Neutrophil (primary cell): ENCODE measurements around the gene MPHOSPH9.

Source experiments
- H3K27ac ChIP-seq: fragments of 200-600 bp; sonication (generic); 2 replicates; pipeline ENCODE4 v1.5.1; 2016; ENCODE audit warnings: mild to moderate bottlenecking, moderate library complexity
- H3K27me3 ChIP-seq: fragments of 200-600 bp; sonication (generic); 2 replicates; pipeline ENCODE4 v1.6.0; 2016; ENCODE audit warnings: mild to moderate bottlenecking
- H3K36me3 ChIP-seq: fragments of 200-600 bp; sonication (generic); 2 replicates; pipeline ENCODE4 v1.5.1; 2017
- H3K4me1 ChIP-seq, 2 experiments: fragments of 200-600 bp in 1 of 2; sonication (generic) in 1 of 2; 1 replicate in 1 of 2; 2 replicates in 1 of 2; pipeline versions ENCODE4 v1.5.1 to v1.6.1; 2013 to 2016; ENCODE audit warnings: low read depth in 1 of 2, low read length in 1 of 2, mild to moderate bottlenecking in 1 of 2, moderate library complexity in 1 of 2; ENCODE audit not compliant: control insufficient read depth in 1 of 2, insufficient read depth in 1 of 2
- H3K4me3 ChIP-seq, 2 experiments: fragments of 200-600 bp in 1 of 2; sonication (generic) in 1 of 2; 1 replicate in 1 of 2; 2 replicates in 1 of 2; pipeline ENCODE4 v1.5.1; 2013 to 2016; ENCODE audit warnings: low read depth in 1 of 2, low read length in 1 of 2, mild to moderate bottlenecking in 1 of 2, moderate library complexity in 1 of 2
- H3K9me3 ChIP-seq: fragments of 200-600 bp; sonication (generic); 2 replicates; pipeline ENCODE4 v1.5.1; 2016
- CTCF ChIP-seq: fragments of 200-600 bp; sonication (generic); IDR thresholded peaks from 2 replicates; pipeline ENCODE4 v1.5.1; 2016; ENCODE audit warnings: antibody characterized with exemption

MPHOSPH9 gene

GRCh38 chr12:123273166-123273565 is 40.2 kb upstream of the MPHOSPH9 start:
- peaks cover 26 to 28% of the 10 kb centered on the region in 2 experiments for H3K4me1 ChIP-seq
- no peak overlapping the region for H3K27ac ChIP-seq
- no peak for TF ChIP-seq CTCF

GRCh38 chr12:123271001-123271668 is 38.2 kb upstream of the MPHOSPH9 start:
- peak overlapping the region; percentile 61 to 64 for H3K4me3 ChIP-seq
- H3K36me3 ChIP-seq, result peaks cover 4% of the 10 kb centered on the region
- peaks cover 11% of the 10 kb centered on the region for H3K27me3 ChIP-seq
- H3K27ac ChIP-seq, result peak overlapping the region; percentile 41
- no peaks in the 10 kb centered on the region for H3K9me3 ChIP-seq
- peaks cover 32 to 33% of the 10 kb centered on the region in 2 experiments for H3K4me1 ChIP-seq
- peak; percentile 76 for TF ChIP-seq CTCF

More at GRCh38 chr12:123273166-123273565, 40.2 kb upstream of the MPHOSPH9 start:
- H3K9me3 ChIP-seq, result no peaks in the 10 kb centered on the region
- peaks cover 11% of the 10 kb centered on the region for H3K27me3 ChIP-seq
- no peak overlapping the region for H3K4me3 ChIP-seq
- no peaks in the 10 kb centered on the region for H3K36me3 ChIP-seq

- TF ChIP-seq CTCF, result no peak
- Histone ChIP-seq H3K36me3 (peaks cover 6% of the 10 kb centered on the region), H3K4me1 (peaks cover 32 to 33% of the 10 kb centered on the region in 2 experiments), H3K9me3 (no peaks in the 10 kb centered on the region), H3K27ac (no peak overlapping the region), H3K4me3 (peak overlapping the region; percentile 61 to 64), H3K27me3 (peaks cover 11% of the 10 kb centered on the region)
Observed at GRCh38 chr12:123270214-123271000, 37.5 kb upstream of the MPHOSPH9 start.

GRCh38 chr12:123269896-123270213 is 36.9 kb upstream of the MPHOSPH9 start:
- Histone ChIP-seq H3K27ac (no peak overlapping the region), H3K36me3 (peaks cover 6% of the 10 kb centered on the region), H3K27me3 (peaks cover 11% of the 10 kb centered on the region), H3K4me3 (peak overlapping the region; percentile 61 to 64), H3K4me1 (peaks cover 32 to 33% of the 10 kb centered on the region in 2 experiments), H3K9me3 (no peaks in the 10 kb centered on the region)
- TF ChIP-seq CTCF, result no peak

- H3K27me3 ChIP-seq, result peaks cover 11% of the 10 kb centered on the region
- H3K4me1 ChIP-seq, result peaks cover 32 to 33% of the 10 kb centered on the region in 2 experiments
- H3K4me3 ChIP-seq, result peak overlapping the region; percentile 61 to 64
- H3K9me3 ChIP-seq, result no peaks in the 10 kb centered on the region
- TF ChIP-seq CTCF, result no peak
- peaks cover 6% of the 10 kb centered on the region for H3K36me3 ChIP-seq
- no peak overlapping the region for H3K27ac ChIP-seq
Observed at GRCh38 chr12:123269395-123269892, 36.5 kb upstream of the MPHOSPH9 start.
